Suppressor macrophage treated with lipopolysaccharide for 1 hour (primary cell): ENCODE measurements around the gene SNAPIN.
A peak's percentile ranks its signal among the peaks of the same experiment; 100 is the strongest.
"Not testable (repeated sequence)": the region's sequence is repeated elsewhere in the genome, so short reads cannot be mapped to it uniquely, and the experiment has no call there.

Source experiments
- DNase-seq, 3 donors: peaks; one replicate each; pipeline ENCODE4 v3.0.0-alpha.2; 2020 to 2022

Gene SNAPIN

GRCh38 chr1:153626904-153627714 lies 31.4 kb upstream of the SNAPIN start, which contains the start of gene S100A13:
Gene S100A13, minus strand, starts transcription at chr1:153627505. Its CDS starts 1,033 bp downstream, at chr1:153626472.
- peak in 2 of 3 donors; percentile 48 to 53 for DNase-seq

DNA sequence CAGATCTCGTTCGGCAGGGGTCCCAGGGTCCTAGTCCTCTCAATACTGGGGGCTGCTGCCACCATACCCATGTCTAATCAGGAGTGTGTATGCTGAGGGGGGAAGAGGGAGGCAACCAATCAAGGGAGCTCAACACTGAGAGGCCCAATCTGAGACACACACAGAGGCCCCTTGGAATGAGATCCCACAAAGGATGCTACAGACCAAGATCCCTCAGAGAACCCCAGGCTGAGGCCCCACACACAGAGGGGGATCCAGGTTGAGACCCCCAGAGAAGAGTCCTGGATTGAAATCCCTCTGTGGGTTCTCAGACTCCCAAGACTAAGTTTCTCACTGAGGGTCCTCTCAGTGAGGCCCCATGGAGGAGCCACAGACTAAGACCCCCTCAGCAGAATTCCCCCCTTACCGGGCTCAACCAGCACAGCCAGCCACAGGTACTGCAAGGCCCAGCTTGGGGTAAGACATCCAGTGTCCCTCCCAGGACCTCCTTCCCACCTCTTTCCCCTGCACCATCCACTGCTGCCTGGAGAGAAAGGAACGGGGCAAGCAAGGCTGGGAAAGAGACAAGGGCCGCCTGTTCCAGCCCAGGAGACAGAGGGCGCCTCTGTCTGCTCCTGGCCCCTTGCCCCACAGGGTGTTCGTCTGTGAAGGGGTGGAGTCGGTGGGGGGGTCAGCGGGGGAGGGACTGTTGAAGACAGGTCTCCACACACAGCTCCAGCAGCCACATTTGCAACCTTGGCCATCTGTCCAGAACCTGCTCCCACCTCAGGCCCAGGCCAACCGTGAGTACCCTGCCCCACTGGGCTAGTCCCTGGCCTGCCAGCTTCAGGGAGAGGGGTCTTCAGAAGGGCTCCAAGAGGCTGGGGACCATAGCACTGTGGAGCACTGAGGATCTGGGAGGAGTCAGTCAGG lies 30.5 kb upstream of the SNAPIN start, which contains the start of gene S100A1:
Gene S100A1, plus strand, starts transcription at position 720 of the 912 bp plus-strand sequence. CDS start 2,088 bp downstream, outside the sequence.
- no peak for DNase-seq

- DNase-seq, result no peak
Observed at GRCh38 chr1:153628638-153629342, 29.7 kb upstream of the SNAPIN start.

- no peak for DNase-seq
Observed at GRCh38 chr1:153629343-153629665, 29.2 kb upstream of the SNAPIN start.

DNA sequence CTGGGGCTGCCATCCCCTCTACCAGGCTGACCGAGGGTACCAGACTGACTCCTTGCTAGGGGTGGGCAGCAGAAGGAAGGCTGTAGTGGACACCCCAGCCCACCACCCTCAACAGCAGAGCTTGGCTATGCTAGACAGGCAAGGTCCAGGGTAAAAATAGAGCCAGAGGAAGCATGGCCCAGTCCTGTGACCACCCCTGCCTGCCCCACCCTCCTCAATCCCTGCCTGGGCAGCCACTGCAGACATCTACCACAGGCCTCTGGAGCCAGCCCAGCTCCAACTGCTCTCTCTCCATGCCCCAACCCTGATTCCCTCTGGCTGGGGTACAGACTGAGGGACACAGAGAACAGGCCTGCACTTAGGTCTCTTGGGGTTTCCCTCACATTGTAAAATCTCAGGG lies 28.5 kb upstream of the SNAPIN start:
- no peak for DNase-seq

GRCh38 chr1:153630384-153630783 lies 28.1 kb upstream of the SNAPIN start:
- no peak for DNase-seq

GRCh38 chr1:153631047-153632022 lies 27.2 kb upstream of the SNAPIN start:
- no peak for DNase-seq

- no peak for DNase-seq
Observed at GRCh38 chr1:153633161-153633753, 25.2 kb upstream of the SNAPIN start.

DNA sequence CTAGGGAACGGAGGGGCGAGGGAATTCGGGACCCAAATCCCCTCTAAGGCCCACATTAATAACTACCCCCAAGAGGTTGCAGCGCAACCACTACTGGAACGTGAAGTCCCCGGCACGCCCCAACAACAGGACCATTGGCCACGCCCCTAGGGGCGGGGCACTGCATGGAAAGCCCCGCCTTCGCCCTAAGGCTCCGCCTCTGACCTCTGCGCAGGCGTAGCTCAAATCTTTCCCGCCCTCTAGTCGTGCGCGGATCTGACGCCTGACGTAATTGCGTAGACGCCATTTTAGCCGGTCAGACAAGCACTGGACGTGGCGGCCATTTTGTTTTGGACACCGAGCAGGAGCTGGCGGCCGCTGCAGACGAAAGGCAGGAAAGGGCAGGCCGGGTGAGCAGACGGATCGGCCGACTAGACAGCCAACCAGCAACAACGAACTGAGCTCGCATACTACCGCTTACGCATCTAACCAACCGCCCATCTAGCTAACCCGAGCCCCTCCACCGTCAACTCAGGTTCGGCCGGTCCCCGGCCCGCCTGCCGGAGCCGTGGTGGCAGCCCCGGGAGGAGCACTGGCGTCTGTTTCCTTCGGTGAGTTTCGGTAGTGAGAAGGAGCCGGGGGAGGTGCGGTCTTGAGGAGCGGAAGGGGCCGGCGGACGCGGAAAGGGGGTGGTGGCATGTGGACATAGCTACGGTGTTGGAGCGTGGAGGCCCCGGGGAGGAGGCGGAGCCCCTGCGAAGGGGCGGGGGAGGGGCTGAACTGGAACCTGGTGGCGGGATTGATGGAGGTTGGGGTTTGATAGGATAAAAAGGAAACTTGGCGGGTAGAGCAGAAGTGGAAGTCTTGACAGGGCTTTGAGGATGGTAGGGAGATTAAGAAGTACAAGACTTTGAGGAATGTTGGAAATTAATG lies 24.5 kb upstream of the SNAPIN start, which contains the start of gene CHTOP:
Gene CHTOP, plus strand, starts transcription at position 313 of the 912 bp plus-strand sequence. CDS start 2,523 bp downstream, outside the sequence.
- DNase-seq, result peak; percentile 99 to 100 (median 100)

- DNase-seq, result no peak
Observed at GRCh38 chr1:153635872-153636271, 22.6 kb upstream of the SNAPIN start.

GRCh38 chr1:153636312-153636711 lies 22.2 kb upstream of the SNAPIN start:
- no peak for DNase-seq

DNA sequence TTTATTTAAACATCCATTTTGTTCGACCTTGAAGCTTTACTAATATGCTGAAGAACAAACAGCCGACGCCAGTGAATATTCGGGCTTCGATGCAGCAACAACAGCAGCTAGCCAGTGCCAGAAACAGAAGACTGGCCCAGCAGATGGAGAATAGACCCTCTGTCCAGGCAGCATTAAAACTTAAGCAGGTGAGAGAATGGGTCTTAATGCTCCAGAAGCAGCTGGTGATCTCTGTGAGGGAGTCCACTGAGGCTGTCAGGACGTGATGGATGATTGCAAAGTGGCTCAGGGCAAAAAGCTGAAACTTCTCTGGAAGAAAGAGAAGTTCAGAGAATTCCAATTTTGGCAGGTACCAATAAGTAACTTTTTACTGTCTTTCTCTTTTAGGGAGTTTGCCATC lies 20.2 kb upstream of the SNAPIN start:
- no peak for DNase-seq

- no peak for DNase-seq
Observed at GRCh38 chr1:153639280-153639679, 19.2 kb upstream of the SNAPIN start.

- DNase-seq, result not testable (repeated sequence)
Observed at GRCh38 chr1:153640213-153640612, 18.3 kb upstream of the SNAPIN start.

- DNase-seq, result no peak
Observed at GRCh38 chr1:153640861-153641260, 17.6 kb upstream of the SNAPIN start.

- no peak for DNase-seq
Observed at GRCh38 chr1:153642161-153642560, 16.3 kb upstream of the SNAPIN start.

DNA sequence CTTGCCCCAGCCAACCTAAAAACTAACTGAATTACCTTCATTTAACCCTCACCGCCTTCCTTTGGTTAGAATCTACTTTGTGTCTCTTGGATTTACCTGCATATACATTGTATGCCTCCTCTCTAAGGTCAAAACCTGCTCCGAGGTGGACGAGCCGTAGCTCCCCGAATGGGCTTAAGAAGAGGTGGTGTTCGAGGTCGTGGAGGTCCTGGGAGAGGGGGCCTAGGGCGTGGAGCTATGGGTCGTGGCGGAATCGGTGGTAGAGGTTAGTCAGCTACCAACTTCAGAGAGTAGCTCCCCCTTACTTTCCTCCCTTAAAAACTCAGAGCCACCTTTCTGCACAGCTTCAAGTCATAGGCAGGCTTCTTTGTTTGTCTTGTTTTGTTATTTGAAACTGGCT lies 15.4 kb upstream of the SNAPIN start:
- DNase-seq, result no peak

GRCh38 chr1:153643816-153644215 lies 14.7 kb upstream of the SNAPIN start:
- no peak for DNase-seq

GRCh38 chr1:153646672-153647345 lies 11.7 kb upstream of the SNAPIN start:
- peak; percentile 80 to 88 (median 82) for DNase-seq

DNA sequence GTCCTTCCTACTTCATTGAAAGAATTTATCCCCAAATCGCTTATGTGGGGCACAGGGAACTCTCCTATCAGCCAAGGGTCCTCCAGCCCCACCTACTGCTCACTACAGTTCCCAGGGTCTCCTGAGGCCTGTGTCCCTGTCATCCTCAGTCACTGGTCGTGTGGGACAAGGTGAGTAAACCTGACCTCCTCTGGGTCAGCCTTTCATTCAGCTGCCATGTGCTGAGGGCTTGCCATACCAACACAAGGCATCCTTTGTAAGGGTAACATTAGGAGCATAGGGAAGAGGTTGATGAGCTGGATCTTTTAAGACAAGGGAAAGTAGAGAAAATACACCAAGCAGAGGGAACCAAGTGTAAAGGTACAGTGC lies 11.2 kb upstream of the SNAPIN start:
- DNase-seq, result no peak
